Measurements from ENCODE around the gene COA8.

COA8 gene

DNA sequence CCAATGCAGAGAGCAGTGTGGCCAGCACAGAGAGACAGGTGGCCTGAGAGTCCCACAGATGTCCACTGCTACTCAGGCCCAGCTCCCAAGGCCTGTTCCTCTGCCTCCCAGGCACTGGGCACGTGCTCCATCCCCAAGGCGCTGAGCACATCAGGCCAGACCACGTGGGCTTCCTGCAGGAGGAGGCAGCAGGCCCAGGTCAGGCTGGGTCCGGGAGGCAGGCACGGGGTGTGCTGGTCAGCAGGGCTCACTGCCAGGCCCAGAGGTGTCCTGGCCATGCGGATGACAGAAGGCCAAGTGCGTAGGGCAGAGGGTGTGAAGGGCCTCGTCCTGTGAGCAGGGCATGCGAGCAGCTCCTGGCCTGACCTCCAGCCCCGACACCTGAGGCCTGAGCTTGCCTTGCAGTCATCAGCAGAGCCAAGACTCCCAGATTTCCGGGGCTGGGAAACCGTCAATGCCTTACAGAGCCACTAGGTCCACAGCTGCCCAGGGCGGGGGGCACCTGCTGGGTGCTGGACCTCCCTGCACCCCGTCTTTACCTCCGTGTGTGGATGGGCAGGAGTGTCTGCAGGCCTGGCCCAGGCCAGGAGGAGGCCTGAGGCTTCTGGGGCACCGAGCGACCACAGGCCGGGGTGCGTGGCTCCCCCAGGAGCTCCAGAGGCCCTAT lies 18.9 kb upstream of the COA8 start:
- Histone ChIP-seq H3K4me1 (ENCODE audit: low read depth, poor library complexity, severe bottlenecking) (no peaks in the 10 kb centered on the region), H3K9ac (no peak overlapping the region), H3K27me3 (ENCODE audit: insufficient read depth, low read depth) (peaks cover 6% of the 10 kb centered on the region; the same call in 1 of the 2 replicates), H3K79me2 (ENCODE audit: insufficient read depth, low read depth) (no peaks in the 10 kb centered on the region), H3K27ac (no peak overlapping the region), H3K36me3 (ENCODE audit: insufficient read depth) (no peaks in the 10 kb centered on the region), H2AFZ (ENCODE audit: low read depth) (no peak overlapping the region), H4K20me1 (ENCODE audit: insufficient read depth) (no peaks in the 10 kb centered on the region), H3K4me3 (IDR thresholded peaks at IDR 0.05; ENCODE audit: insufficient read depth, low read depth, low read length) (no peak overlapping the region), H3K4me2 (no peak overlapping the region)
- TF ChIP-seq CTCF (conservative IDR thresholded peaks at IDR 0.05; ENCODE audit: low read depth, low read length) = no peak

GRCh38 chr14:103544388-103545218 lies 18.2 kb upstream of the COA8 start:
- Histone ChIP-seq H3K27ac (no peak overlapping the region), H4K20me1 (ENCODE audit: insufficient read depth) (no peaks in the 10 kb centered on the region), H3K4me2 (no peak overlapping the region), H3K27me3 (ENCODE audit: insufficient read depth, low read depth) (peaks cover 6% of the 10 kb centered on the region; the same call in 1 of the 2 replicates), H3K9ac (no peak overlapping the region), H3K4me3 (IDR thresholded peaks at IDR 0.05; ENCODE audit: insufficient read depth, low read depth, low read length) (no peak overlapping the region), H3K36me3 (ENCODE audit: insufficient read depth) (no peaks in the 10 kb centered on the region), H2AFZ (ENCODE audit: low read depth) (no peak overlapping the region), H3K79me2 (ENCODE audit: insufficient read depth, low read depth) (no peaks in the 10 kb centered on the region), H3K4me1 (ENCODE audit: low read depth, poor library complexity, severe bottlenecking) (no peaks in the 10 kb centered on the region)
- TF ChIP-seq CTCF (conservative IDR thresholded peaks at IDR 0.05; ENCODE audit: low read depth, low read length) = no peak

GRCh38 chr14:103545219-103545914 lies 17.4 kb upstream of the COA8 start:
- no peaks in the 10 kb centered on the region for H3K79me2 ChIP-seq (ENCODE audit: insufficient read depth, low read depth)
- no peaks in the 10 kb centered on the region for H3K36me3 ChIP-seq (ENCODE audit: insufficient read depth)
- H3K27ac ChIP-seq = no peak overlapping the region
- no peak for TF ChIP-seq CTCF (conservative IDR thresholded peaks at IDR 0.05; ENCODE audit: low read depth, low read length)
- no peak overlapping the region for H3K4me3 ChIP-seq (IDR thresholded peaks at IDR 0.05; ENCODE audit: insufficient read depth, low read depth, low read length)
- no peak overlapping the region for H2AFZ ChIP-seq (ENCODE audit: low read depth)
- no peak overlapping the region for H3K4me2 ChIP-seq
- H4K20me1 ChIP-seq (ENCODE audit: insufficient read depth) = no peaks in the 10 kb centered on the region
- H3K4me1 ChIP-seq (ENCODE audit: low read depth, poor library complexity, severe bottlenecking) = no peaks in the 10 kb centered on the region
- peaks cover 4% of the 10 kb centered on the region; the same call in 1 of the 2 replicates for H3K27me3 ChIP-seq (ENCODE audit: insufficient read depth, low read depth)
- no peak overlapping the region for H3K9ac ChIP-seq

DNA sequence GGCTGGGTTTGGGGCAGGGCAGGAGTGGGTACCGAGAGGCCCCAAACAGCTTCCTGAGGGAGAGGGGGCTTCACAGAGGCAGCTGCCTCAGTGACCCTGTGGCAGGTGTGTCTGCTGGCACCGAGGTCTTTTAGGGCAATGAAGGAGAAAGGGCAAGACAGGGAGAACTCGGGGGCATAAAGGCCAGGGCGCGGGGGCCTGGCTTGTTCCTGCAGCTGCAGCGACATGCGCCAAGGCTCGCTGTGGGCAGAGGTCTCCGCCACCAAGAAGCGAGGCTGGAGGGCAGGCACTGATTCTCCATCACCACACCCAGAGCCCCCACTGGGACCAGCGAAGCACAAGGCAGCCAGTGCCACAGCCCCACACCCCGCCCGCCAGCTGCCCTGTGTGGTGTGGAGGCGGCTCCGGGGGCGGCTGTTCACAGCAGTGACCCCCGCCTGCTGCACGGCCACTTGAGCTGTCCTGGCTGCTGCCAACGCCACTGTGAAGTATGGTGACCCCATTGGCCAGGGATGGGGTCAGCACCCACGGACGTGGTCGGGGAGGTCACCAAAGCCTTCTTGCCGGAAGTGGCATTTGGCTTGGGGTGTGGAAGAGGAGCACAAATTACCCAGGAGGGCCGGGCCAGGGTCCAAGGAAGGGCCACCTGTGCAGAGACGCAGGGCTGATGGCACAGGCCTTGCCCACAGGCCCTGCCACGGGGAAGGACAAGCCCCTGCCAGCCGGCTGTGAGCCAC lies 16.7 kb upstream of the COA8 start:
- no peak overlapping the region for H3K4me2 ChIP-seq
- no peaks in the 10 kb centered on the region for H3K4me1 ChIP-seq (ENCODE audit: low read depth, poor library complexity, severe bottlenecking)
- no peaks in the 10 kb centered on the region for H3K27me3 ChIP-seq (ENCODE audit: insufficient read depth, low read depth)
- H2AFZ ChIP-seq (ENCODE audit: low read depth) = no peak overlapping the region
- H3K79me2 ChIP-seq (ENCODE audit: insufficient read depth, low read depth) = no peaks in the 10 kb centered on the region
- no peaks in the 10 kb centered on the region for H3K36me3 ChIP-seq (ENCODE audit: insufficient read depth)
- H4K20me1 ChIP-seq (ENCODE audit: insufficient read depth) = no peaks in the 10 kb centered on the region
- no peak overlapping the region for H3K4me3 ChIP-seq (IDR thresholded peaks at IDR 0.05; ENCODE audit: insufficient read depth, low read depth, low read length)
- H3K9ac ChIP-seq = no peak overlapping the region
- no peak overlapping the region for H3K27ac ChIP-seq
- TF ChIP-seq CTCF (conservative IDR thresholded peaks at IDR 0.05; ENCODE audit: low read depth, low read length) = no peak
